Measurements from ENCODE around the gene MRPL12.

MRPL12 gene

DNA sequence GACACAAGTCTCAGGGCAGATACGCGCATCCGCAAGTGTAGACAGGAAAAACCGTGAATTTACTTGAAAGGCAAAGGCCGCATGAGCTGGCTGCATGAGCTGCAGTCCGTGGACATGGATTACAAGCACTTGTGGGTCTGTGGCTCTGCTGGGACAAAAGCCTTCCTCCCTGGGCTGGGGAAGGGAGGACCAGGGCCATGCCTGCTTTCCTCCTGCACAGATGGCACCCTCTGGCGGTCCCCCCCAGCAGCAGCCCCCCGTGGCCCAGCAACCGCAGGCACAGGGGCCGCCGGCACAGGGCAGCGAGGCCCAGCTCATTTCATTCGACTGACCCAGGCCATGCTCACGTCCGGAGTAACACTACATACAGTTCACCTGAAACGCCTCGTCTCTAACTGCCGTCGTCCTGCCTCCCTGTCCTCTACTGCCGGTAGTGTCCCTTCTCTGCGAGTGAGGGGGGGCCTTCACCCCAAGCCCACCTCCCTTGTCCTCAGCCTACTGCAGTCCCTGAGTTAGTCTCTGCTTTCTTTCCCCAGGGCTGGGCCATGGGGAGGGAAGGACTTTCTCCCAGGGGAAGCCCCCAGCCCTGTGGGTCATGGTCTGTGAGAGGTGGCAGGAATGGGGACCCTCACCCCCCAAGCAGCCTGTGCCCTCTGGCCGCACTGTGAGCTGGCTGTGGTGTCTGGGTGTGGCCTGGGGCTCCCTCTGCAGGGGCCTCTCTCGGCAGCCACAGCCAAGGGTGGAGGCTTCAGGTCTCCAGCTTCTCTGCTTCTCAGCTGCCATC is 1.7 kb upstream of the MRPL12 start:
- H3K4me3 ChIP-seq (ENCODE audit: low read length), result peak overlapping the region; percentile 95
- no peak for TF ChIP-seq ZNF274 (IDR thresholded peaks at IDR 0.05; ENCODE audit: low read depth, low read length)

DNA sequence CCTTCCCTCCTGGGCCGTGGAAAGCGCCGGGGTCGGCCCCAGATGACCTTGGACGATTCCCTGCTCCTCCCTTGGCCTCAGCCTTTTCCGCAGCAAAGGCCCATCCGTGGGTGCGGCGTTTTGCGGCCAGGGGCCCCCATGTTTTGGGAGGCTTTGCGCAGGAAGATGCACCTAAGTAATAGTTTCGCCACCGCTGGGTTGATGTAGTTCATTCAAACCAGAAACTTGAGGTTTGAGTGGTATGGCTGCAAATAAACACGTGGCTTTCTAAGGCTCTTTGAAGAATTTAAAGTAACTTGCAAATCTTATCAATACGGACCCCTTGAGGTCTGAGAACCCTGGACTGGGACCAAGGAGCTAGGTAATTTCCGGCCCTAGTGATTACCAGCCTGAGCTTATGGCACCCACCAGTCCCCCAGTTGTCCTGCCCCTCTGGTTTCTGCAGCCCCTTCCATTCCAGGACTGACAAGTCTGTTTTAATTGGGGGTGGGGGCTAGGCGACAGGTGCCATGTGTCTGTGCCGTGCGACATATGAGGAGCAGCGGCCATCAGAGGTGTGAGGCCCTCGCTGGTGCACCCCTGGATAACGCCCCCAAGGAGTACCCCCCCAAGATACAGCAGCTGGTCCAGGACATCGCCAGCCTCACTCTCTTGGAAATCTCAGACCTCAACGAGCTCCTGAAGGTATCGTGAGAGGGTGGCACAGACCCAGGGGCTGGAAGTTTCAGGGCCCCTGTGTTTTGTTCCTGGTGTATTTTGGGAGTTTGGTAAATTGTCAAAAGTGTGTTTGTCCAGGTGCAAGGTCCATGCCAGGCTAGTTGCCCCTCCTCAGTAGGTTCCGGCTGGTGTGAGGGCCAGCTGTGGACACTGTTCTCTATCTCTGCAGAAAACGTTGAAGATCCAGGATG is 834 bp downstream of the MRPL12 start:
- H3K4me3 ChIP-seq (ENCODE audit: low read length), result peak overlapping the region; percentile 95
- TF ChIP-seq ZNF274 (IDR thresholded peaks at IDR 0.05; ENCODE audit: low read depth, low read length), result no peak

DNA sequence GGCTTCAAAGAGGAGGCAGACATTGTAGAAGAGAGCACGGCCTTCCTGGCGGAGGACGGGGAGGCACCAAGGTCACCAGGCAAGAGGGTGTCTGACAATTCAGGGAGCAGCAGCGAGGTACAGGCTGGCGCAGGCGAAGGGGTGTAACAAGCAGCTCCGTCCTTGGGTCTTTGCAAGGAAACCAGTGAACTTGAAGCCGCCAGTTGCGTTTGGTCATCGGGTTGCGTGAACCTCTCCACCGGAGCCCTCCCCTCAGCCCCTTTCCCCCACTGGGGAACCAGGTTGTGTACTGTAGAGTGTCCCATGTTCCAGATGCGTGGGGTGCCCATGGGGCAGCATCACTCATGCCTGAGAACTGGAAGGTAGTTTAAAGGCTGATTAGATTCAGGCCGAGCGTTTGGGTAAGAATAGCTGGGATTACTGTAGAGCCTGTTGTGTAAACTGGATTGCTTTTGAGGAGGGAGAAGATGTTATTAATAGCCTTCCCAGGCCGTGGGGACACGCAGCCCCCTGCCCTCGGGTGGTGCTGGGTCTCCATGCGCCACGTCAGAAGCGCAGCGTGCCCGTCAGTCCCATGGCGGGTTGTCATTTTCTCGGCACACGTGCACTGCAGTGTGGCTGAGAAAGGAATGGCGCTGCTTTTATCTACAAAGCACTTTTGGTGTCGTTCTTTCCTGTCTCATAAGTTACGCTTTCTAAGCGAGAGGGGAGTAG is 2.5 kb downstream of the MRPL12 start:
- H3K4me3 ChIP-seq (ENCODE audit: low read length), result no peak overlapping the region
- no peak for TF ChIP-seq ZNF274 (IDR thresholded peaks at IDR 0.05; ENCODE audit: low read depth, low read length)

DNA sequence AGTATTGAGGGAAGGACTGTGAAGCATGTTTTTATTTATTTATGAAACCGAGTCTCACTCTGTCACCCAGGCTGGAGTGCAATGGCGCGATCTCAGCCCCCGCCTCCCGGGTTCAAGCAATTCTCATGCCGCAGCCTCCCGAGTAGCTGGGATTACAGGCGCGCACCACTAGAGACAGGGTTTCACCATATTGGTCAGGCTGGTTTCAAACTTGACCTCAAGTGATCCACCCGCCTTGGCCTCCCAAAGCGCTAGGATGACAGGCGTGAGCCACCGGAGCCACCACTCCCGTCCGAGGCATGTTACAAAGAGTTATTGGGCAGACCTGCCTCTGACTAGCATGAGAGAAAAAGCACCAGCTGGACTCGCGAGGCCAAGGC is 3.1 kb downstream of the MRPL12 start:
- TF ChIP-seq ZNF274 (IDR thresholded peaks at IDR 0.05; ENCODE audit: low read depth, low read length), result no peak
- H3K4me3 ChIP-seq (ENCODE audit: low read length), result no peak overlapping the region

- no peak for TF ChIP-seq ZNF274 (IDR thresholded peaks at IDR 0.05; ENCODE audit: low read depth, low read length)
- no peak overlapping the region for H3K4me3 ChIP-seq (ENCODE audit: low read length)
Measured at GRCh38 chr17:81706757-81707624, 3.8 kb downstream of the MRPL12 start.

- no peak for TF ChIP-seq ZNF274 (IDR thresholded peaks at IDR 0.05; ENCODE audit: low read depth, low read length)
- no peak overlapping the region for H3K4me3 ChIP-seq (ENCODE audit: low read length)
Measured at GRCh38 chr17:81707725-81708646, 4.8 kb downstream of the MRPL12 start.

GRCh38 chr17:81708739-81709185 is 5.6 kb downstream of the MRPL12 start:
- TF ChIP-seq ZNF274 (IDR thresholded peaks at IDR 0.05; ENCODE audit: low read depth, low read length), result no peak
- no peak overlapping the region for H3K4me3 ChIP-seq (ENCODE audit: low read length)

DNA sequence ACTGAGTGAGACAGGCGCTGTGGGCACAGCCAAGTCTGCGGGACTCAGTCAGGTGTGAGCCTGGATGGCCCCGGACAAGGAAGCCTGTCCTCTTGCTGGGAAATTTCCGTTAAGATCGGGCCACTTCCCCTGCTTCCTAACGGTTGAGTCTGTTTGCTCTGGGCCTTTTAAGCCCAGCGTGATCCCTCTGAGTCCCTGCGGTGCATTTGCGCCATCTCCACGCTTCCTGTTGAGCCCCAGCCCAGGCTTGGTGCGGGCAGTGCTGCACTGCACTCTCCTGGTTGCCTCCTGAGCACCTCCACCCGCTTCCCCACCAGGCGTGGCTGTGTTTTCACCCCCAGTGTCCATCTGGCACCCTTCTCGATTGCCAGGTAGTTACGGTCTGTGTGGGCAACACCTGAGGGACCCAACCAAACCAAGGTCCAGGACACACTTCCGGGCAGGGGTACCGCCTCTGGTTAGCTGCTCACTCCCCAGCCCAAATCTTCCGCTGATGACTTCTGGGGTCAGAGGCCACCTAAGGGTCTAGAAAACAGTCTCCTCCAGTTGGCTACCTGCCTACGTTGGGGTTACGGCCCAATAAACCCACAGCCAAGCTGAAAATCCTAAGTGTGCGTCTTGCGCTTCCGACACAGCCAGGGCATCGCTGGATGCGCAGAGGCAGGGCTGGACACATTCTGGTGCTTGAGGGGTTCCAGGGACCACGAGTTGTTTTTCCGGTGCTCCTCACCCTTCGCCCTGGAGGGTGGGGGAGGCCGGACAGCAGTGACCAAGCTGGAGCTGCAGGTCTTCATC is 7.5 kb downstream of the MRPL12 start:
- peak overlapping the region; percentile 84; the same call in 1 of the 2 replicates for H3K4me3 ChIP-seq (ENCODE audit: low read length)
- TF ChIP-seq ZNF274 (IDR thresholded peaks at IDR 0.05; ENCODE audit: low read depth, low read length), result no peak

- peak within 1 kb of the TSS; percentile 84 for H3K4me3 ChIP-seq (ENCODE audit: low read length)
- TF ChIP-seq ZNF274 (IDR thresholded peaks at IDR 0.05; ENCODE audit: low read depth, low read length), result no peak
Measured at GRCh38 chr17:81711814-81712467, 8.8 kb downstream of the MRPL12 start, which contains the start of gene SLC25A10. TSS of gene SLC25A10 (plus strand) at chr17:81712284. CDS start at chr17:81712427, 143 bp downstream.

- TF ChIP-seq ZNF274 (IDR thresholded peaks at IDR 0.05; ENCODE audit: low read depth, low read length), result no peak
- H3K4me3 ChIP-seq (ENCODE audit: low read length), result peak overlapping the region; percentile 84
Measured at GRCh38 chr17:81712468-81713003, 9.4 kb downstream of the MRPL12 start.

Data from GM08714 (cell line).